Skeletal muscle tissue (tissue), 4 donors: ENCODE data around the gene HRG. TPM values are rescaled to one million over a fixed set of nuclear protein-coding genes. Genes with fewer than 3 reads are reported as not detected.

Experiments used
- H3K27ac ChIP-seq: one replicate; pipeline ENCODE4 v1.7.0; 2013; ENCODE audit warnings: mild to moderate bottlenecking, low read depth, low read length, inconsistent platforms
- H3K27me3 ChIP-seq, 3 donors: one replicate each; pipeline ENCODE4 v1.7.0; 2013; ENCODE audit warnings: low read length in 3 of 3; ENCODE audit not compliant: control insufficient read depth in 3 of 3, insufficient read depth in 3 of 3
- H3K36me3 ChIP-seq, 3 donors: one replicate each; pipeline ENCODE4 v1.7.0; 2013; ENCODE audit warnings: low read length in 3 of 3; ENCODE audit not compliant: control insufficient read depth in 3 of 3, insufficient read depth in 3 of 3
- H3K4me1 ChIP-seq, 3 donors: one replicate each; pipeline ENCODE4 v1.7.0; 2013; ENCODE audit warnings: low read length in 3 of 3, mild to moderate bottlenecking in 3 of 3; ENCODE audit not compliant: control insufficient read depth in 3 of 3, insufficient read depth in 3 of 3
- H3K4me3 ChIP-seq, 3 donors: one replicate each; pipeline ENCODE4 v1.7.0; 2013; ENCODE audit warnings: low read length in 3 of 3
- H3K9ac ChIP-seq, 3 donors: one replicate each; pipeline ENCODE4 v1.7.0; 2013; ENCODE audit warnings: low read length in 3 of 3, mild to moderate bottlenecking in 3 of 3, moderate library complexity in 2 of 3, low read depth in 1 of 3
- H3K9me3 ChIP-seq, 3 donors: one replicate each; pipeline ENCODE4 v1.7.0; 2013; ENCODE audit warnings: low read length in 3 of 3; ENCODE audit not compliant: control insufficient read depth in 3 of 3
- total RNA-seq: library from RNA; depleted of rRNA; stranded (reverse); fragments of >200 nt; gene quantifications from one replicate; pipeline ENCODE4 v1.2.3, GENCODE V29; 2014
- donor health status: Osteomylitis.

HRG gene
- total RNA-seq, 1 donor from 2014 or later, result not detected

DNA sequence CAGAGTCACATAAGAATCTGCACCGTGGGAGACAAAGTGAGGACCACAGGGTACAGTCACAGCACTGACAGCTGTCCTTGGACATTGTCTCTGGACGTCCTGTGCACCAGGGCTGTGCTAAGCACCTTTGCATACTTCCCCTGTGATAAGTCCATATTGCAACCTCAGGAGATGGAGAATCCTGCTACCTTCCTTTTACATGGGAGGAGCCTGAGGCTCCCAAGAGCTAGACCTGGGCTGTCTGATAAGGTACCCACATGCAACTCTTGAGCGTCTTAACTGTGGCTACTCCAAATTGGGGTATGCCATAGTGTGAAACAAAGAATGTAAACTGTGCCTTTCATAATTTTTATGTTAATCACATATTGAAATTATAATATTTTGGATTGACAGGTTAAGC lies 28.1 kb upstream of the HRG start:
- H3K27me3 ChIP-seq, result peaks cover 7 to 12% (median 11%) of the 10 kb centered on the region in 3 donors
- no peaks in the 10 kb centered on the region for H3K9me3 ChIP-seq
- H3K4me1 ChIP-seq, result no peaks in the 10 kb centered on the region
- H3K27ac ChIP-seq, result no peak overlapping the region
- H3K36me3 ChIP-seq, result no peaks in the 10 kb centered on the region
- no peak overlapping the region for H3K4me3 ChIP-seq
- H3K9ac ChIP-seq, result no peak overlapping the region

GRCh38 chr3:186638259-186638658 lies 27.6 kb upstream of the HRG start:
- Histone ChIP-seq H3K27me3 (peaks cover 7 to 14% (median 12%) of the 10 kb centered on the region in 3 donors), H3K4me3 (no peak overlapping the region), H3K9me3 (no peaks in the 10 kb centered on the region), H3K9ac (no peak overlapping the region), H3K4me1 (no peaks in the 10 kb centered on the region), H3K27ac (no peak overlapping the region), H3K36me3 (no peaks in the 10 kb centered on the region)

GRCh38 chr3:186639778-186640472 lies 25.9 kb upstream of the HRG start, which contains the start of gene FETUB:
Gene FETUB (plus strand): TSS chr3:186640399. CDS start chr3:186640461, 62 bp downstream.
- H3K9me3 ChIP-seq, result no peaks in the 10 kb centered on the region
- no peaks in the 10 kb centered on the region for H3K4me1 ChIP-seq
- no peak within 1 kb of the TSS for H3K27ac ChIP-seq
- H3K9ac ChIP-seq, result no peak within 1 kb of the TSS
- peaks cover 7 to 16% (median 12%) of the 10 kb centered on the region in 3 donors for H3K27me3 ChIP-seq
- H3K4me3 ChIP-seq, result no peak within 1 kb of the TSS
- H3K36me3 ChIP-seq, result no peaks in the 10 kb centered on the region

DNA sequence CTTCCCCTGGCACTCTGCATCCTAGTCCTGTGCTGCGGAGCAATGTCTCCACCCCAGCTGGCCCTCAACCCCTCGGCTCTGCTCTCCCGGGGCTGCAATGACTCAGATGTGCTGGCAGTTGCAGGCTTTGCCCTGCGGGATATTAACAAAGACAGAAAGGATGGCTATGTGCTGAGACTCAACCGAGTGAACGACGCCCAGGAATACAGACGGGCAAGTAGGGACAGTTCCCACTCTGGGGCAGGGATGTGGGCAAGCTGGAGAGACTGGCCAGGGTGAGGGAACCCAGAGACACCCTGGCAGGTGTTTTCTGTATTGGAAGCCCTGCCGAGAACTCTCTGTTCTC lies 25.4 kb upstream of the HRG start:
- Histone ChIP-seq H3K9ac (no peak overlapping the region), H3K9me3 (no peaks in the 10 kb centered on the region), H3K4me1 (no peaks in the 10 kb centered on the region), H3K27ac (no peak overlapping the region), H3K36me3 (no peaks in the 10 kb centered on the region), H3K27me3 (peaks cover 7 to 15% (median 12%) of the 10 kb centered on the region in 3 donors), H3K4me3 (no peak overlapping the region)

DNA sequence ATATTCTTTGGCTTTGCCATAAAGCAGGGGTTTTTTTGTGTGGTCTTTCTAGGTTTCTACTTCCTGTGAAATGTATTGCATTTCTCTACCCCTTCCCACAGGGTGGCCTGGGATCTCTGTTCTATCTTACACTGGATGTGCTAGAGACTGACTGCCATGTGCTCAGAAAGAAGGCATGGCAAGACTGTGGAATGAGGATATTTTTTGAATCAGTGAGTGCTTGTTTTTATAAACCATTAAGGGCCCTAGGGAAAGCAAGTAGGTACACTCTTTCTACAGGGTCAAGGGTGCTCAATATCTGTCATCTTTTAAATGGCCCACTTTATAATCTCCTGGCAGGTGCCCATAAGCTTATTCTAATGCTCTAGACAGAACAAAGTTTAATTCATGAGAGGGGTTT lies 24.9 kb upstream of the HRG start:
- no peaks in the 10 kb centered on the region for H3K36me3 ChIP-seq
- peaks cover 7 to 13% (median 12%) of the 10 kb centered on the region in 3 donors for H3K27me3 ChIP-seq
- no peak overlapping the region for H3K9ac ChIP-seq
- no peaks in the 10 kb centered on the region for H3K4me1 ChIP-seq
- no peaks in the 10 kb centered on the region for H3K9me3 ChIP-seq
- no peak overlapping the region for H3K4me3 ChIP-seq
- H3K27ac ChIP-seq, result no peak overlapping the region

GRCh38 chr3:186642014-186642413 lies 23.8 kb upstream of the HRG start:
- H3K4me3 ChIP-seq, result no peak overlapping the region
- no peaks in the 10 kb centered on the region for H3K9me3 ChIP-seq
- H3K27ac ChIP-seq, result no peak overlapping the region
- H3K27me3 ChIP-seq, result peaks cover 7 to 13% (median 12%) of the 10 kb centered on the region in 3 donors
- H3K9ac ChIP-seq, result no peak overlapping the region
- no peaks in the 10 kb centered on the region for H3K36me3 ChIP-seq
- H3K4me1 ChIP-seq, result no peaks in the 10 kb centered on the region

DNA sequence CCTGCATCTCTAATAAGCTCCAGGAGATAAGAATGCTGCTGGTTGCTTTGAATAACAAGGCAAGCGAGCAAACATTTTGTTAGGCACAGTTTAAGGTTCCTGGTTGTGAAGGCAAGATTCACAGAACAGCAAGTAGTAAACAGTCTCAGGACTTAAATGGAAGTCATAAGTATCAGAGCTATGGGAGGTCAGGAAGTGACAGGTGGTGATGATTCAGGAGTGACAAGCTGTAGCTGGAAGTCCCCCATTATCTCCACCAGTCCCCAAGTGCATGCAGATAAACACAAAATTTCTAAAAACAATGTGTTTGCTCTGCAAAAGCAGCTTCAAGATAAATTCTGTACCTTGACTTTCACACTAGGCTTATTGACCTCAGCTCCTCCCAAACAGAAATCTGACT lies 22.3 kb upstream of the HRG start:
- Histone ChIP-seq H3K27ac (no peak overlapping the region), H3K9me3 (no peaks in the 10 kb centered on the region), H3K27me3 (peaks cover 7 to 12% (median 10%) of the 10 kb centered on the region in 3 donors), H3K4me1 (no peaks in the 10 kb centered on the region), H3K9ac (no peak overlapping the region), H3K36me3 (no peaks in the 10 kb centered on the region), H3K4me3 (no peak overlapping the region)

DNA sequence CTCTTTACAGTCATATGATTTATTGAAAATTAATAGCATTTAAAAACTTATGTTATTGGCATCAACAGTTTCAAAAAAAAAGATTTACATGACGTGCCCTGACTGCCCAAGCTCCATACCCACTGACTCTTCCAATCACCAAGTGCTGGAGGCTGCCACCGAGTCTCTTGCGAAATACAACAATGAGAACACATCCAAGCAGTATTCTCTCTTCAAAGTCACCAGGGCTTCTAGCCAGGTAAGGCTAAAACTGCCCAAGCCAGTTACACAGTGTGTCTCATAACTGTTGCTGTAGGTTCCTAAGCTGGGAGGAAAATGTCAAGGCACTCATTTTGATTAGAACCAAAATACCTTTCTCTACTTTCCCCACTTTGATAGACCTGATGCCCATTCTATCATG lies 21.1 kb upstream of the HRG start:
- no peak overlapping the region for H3K4me3 ChIP-seq
- no peaks in the 10 kb centered on the region for H3K9me3 ChIP-seq
- H3K4me1 ChIP-seq, result no peaks in the 10 kb centered on the region
- no peak overlapping the region for H3K9ac ChIP-seq
- peaks cover 5 to 12% (median 10%) of the 10 kb centered on the region in 3 donors for H3K27me3 ChIP-seq
- no peak overlapping the region for H3K27ac ChIP-seq
- H3K36me3 ChIP-seq, result no peaks in the 10 kb centered on the region

DNA sequence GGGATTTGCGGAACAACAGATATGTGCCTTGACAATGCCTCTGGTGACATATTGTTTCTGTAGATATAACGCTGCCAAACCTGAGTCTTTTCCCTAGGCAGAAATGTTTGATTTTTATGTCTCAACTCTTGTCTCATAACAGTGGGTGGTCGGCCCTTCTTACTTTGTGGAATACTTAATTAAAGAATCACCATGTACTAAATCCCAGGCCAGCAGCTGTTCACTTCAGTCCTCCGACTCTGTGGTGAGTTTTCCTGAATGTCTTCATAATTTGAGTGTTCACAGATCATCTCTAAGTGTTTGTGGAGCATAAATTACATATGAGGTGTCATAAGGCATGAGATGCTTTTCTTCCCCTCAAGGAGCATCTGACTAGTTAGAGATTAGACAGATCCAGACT lies 19.7 kb upstream of the HRG start:
- no peak overlapping the region for H3K4me3 ChIP-seq
- no peak overlapping the region for H3K9ac ChIP-seq
- peaks cover 0 to 5% (median 5%) of the 10 kb centered on the region in 3 donors for H3K27me3 ChIP-seq
- no peaks in the 10 kb centered on the region for H3K36me3 ChIP-seq
- no peak overlapping the region for H3K27ac ChIP-seq
- H3K4me1 ChIP-seq, result no peaks in the 10 kb centered on the region
- no peaks in the 10 kb centered on the region for H3K9me3 ChIP-seq

- peaks cover 0 to 5% (median 4%) of the 10 kb centered on the region in 3 donors for H3K27me3 ChIP-seq
- no peak overlapping the region for H3K9ac ChIP-seq
- no peaks in the 10 kb centered on the region for H3K36me3 ChIP-seq
- no peak overlapping the region for H3K27ac ChIP-seq
- no peak overlapping the region for H3K4me3 ChIP-seq
- H3K9me3 ChIP-seq, result no peaks in the 10 kb centered on the region
- H3K4me1 ChIP-seq, result no peaks in the 10 kb centered on the region
Observed at GRCh38 chr3:186646841-186647240, 19.0 kb upstream of the HRG start.
